GM10847 (cell line): Measurements from ENCODE around the gene KIFAP3.

Experiments
- POLR2A ChIP-seq: IDR thresholded peaks from 2 replicates; pipeline ENCODE4 v1.6.1; 2011; ENCODE audit not compliant: insufficient read length; ENCODE audit errors: extremely low read depth

KIFAP3 gene

GRCh38 chr1:170074250-170075157, at the start of gene KIFAP3:
Gene KIFAP3 (minus strand): TSS chr1:170074695. CDS start chr1:170074467, 228 bp downstream.
- peak; percentile 57 for TF ChIP-seq POLR2A

GRCh38 chr1:170122366-170122765, 47.9 kb upstream of the KIFAP3 start:
- no peak for TF ChIP-seq POLR2A

- no peak for TF ChIP-seq POLR2A
These were observed 40.4 kb upstream of the KIFAP3 start for GRCh38 chr1:170114906-170115305.

- TF ChIP-seq POLR2A, result no peak
These were observed 23.0 kb upstream of the KIFAP3 start for GRCh38 chr1:170097449-170097948.

- TF ChIP-seq POLR2A, result no peak
These were observed 22.4 kb upstream of the KIFAP3 start for GRCh38 chr1:170096806-170097340.

GRCh38 chr1:170095976-170096748, 21.7 kb upstream of the KIFAP3 start:
- no peak for TF ChIP-seq POLR2A

- TF ChIP-seq POLR2A, result no peak
These were observed 12.0 kb upstream of the KIFAP3 start for GRCh38 chr1:170086399-170087032.

- TF ChIP-seq POLR2A, result no peak
These were observed 10.6 kb upstream of the KIFAP3 start for GRCh38 chr1:170085091-170085490.

- TF ChIP-seq POLR2A, result no peak
These were observed 4.2 kb upstream of the KIFAP3 start for GRCh38 chr1:170078610-170079189.

GRCh38 chr1:170077926-170078325, 3.4 kb upstream of the KIFAP3 start:
- TF ChIP-seq POLR2A, result no peak

GRCh38 chr1:170076199-170076598, 1.7 kb upstream of the KIFAP3 start:
- no peak for TF ChIP-seq POLR2A

- no peak for TF ChIP-seq POLR2A
These were observed 691 bp upstream of the KIFAP3 start for GRCh38 chr1:170075186-170075585.

- no peak for TF ChIP-seq POLR2A
These were observed 624 bp downstream of the KIFAP3 start for GRCh38 chr1:170073893-170074249.

GRCh38 chr1:170071378-170071777, 3.1 kb downstream of the KIFAP3 start:
- no peak for TF ChIP-seq POLR2A

GRCh38 chr1:170068923-170069322, 5.6 kb downstream of the KIFAP3 start:
- TF ChIP-seq POLR2A, result no peak
